HUES48 (cell line): Measurements from ENCODE around the gene DNAJC6.

Source experiments
- H3K27ac ChIP-seq: one replicate; pipeline ENCODE4 v1.7.0; 2013; ENCODE audit warnings: low read depth, low read length, inconsistent platforms
- H3K27me3 ChIP-seq: 2 replicates; pipeline ENCODE4 v1.6.1; 2013; ENCODE audit warnings: mild to moderate bottlenecking, low read length; ENCODE audit not compliant: control insufficient read depth, insufficient read depth
- H3K36me3 ChIP-seq: 2 replicates; pipeline ENCODE4 v1.6.1; 2013; ENCODE audit warnings: low read length; ENCODE audit not compliant: control insufficient read depth, insufficient read depth
- H3K4me1 ChIP-seq: 2 replicates; pipeline ENCODE4 v1.6.1; 2013; ENCODE audit warnings: mild to moderate bottlenecking, low read length; ENCODE audit not compliant: control insufficient read depth, insufficient read depth
- H3K4me3 ChIP-seq: 2 replicates; pipeline ENCODE4 v1.5.1; 2013; ENCODE audit warnings: mild to moderate bottlenecking, low read depth, low read length
- H3K9ac ChIP-seq: 2 replicates; pipeline ENCODE4 v1.6.1; 2013; ENCODE audit warnings: mild to moderate bottlenecking, low read depth, low read length, moderate library complexity
- H3K9me3 ChIP-seq: 2 replicates; pipeline ENCODE4 v1.6.1; 2013; ENCODE audit warnings: low read length; ENCODE audit not compliant: control insufficient read depth, insufficient read depth

DNAJC6 gene

DNA sequence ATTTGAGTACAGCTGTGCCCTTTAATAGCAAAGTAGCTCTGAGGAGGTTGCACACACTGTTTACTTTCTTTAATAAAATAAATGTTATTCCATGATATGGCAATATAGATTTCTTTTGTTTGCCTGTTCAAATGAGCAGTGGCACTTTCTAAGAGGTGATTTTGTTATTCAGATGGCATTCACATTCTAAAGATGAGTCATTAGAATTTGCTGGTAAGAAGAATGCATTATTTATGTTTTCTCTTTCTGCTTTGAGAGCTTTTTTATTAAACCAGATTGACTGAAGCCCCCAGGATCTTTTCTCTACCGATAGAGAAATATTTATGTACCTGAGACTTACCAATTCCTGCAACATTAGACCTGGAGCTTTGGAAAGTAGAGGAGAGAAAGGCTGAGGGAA lies 100.0 kb downstream of the DNAJC6 start:
- no peaks in the 10 kb centered on the region for H3K27me3 ChIP-seq
- no peak overlapping the region for H3K9ac ChIP-seq
- H3K4me3 ChIP-seq: no peak overlapping the region
- no peaks in the 10 kb centered on the region for H3K36me3 ChIP-seq
- H3K9me3 ChIP-seq: no peaks in the 10 kb centered on the region
- peaks cover 22% of the 10 kb centered on the region for H3K4me1 ChIP-seq
- peak overlapping the region; percentile 17 for H3K27ac ChIP-seq

DNA sequence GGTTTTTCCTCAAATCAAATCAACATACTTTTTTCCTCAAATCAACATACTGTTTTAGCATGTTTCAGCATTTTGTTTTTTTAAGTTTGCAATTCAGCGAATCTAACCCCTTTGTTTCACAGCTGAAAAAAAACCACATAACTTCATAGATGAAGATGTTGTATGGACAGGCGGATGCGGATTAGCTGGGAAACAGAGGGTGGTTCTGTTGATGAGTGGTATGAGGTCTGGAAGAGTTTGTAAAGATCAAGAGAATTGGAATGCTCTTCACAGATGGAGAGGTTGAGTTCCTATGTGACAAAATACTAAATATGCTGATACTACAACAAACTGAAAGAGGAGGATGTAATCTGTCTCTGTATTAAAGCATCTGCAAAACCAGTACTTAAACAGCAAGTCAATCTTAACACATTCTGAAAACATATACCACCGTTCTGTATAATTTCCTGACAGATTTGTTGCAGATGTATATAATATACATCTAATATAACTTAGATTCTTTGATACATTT lies 100.5 kb downstream of the DNAJC6 start:
- no peaks in the 10 kb centered on the region for H3K36me3 ChIP-seq

DNA sequence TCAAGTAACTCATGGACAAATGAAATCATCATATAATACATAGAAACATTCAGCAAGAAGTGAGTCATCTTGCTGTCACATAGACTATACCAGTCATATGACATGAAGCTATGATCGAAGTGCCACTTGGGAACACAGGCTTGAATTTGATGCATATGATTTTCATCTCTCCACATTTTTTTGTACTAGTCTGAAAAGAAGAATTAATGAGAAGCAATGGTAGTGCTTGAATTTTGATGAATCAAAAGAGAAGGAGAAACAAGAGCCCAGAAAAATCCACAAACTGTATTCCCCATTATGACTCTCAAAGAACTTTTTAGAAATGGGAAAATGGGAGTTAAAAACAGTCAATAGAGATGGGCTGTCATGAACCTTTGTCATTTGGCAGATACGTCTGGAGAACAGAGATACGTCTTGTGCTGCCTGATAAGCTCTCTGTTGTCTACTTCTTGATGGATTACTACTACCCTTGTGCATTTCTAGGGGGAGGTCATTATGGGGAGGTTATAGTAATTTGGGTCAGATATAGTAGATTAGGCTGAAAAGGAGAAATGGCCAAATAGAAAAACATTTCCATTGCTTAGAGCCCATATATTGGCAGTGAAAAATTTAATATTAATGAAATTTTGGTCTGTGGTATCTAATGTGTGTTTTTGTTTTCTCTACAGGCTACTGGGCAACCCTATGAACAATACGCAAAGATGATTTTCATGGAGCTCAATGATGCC lies 103.1 kb downstream of the DNAJC6 start:
- Histone ChIP-seq H3K9ac (no peak overlapping the region), H3K36me3 (no peaks in the 10 kb centered on the region), H3K9me3 (no peaks in the 10 kb centered on the region), H3K4me3 (no peak overlapping the region), H3K27ac (no peak overlapping the region), H3K4me1 (peaks cover 29% of the 10 kb centered on the region), H3K27me3 (no peaks in the 10 kb centered on the region)

More for the DNA sequence above, 100.5 kb downstream of the DNAJC6 start:
- Histone ChIP-seq H3K9ac (no peak overlapping the region), H3K4me3 (no peak overlapping the region), H3K4me1 (peaks cover 22% of the 10 kb centered on the region), H3K9me3 (no peaks in the 10 kb centered on the region), H3K27me3 (no peaks in the 10 kb centered on the region), H3K27ac (peak overlapping the region; percentile 17)

DNA sequence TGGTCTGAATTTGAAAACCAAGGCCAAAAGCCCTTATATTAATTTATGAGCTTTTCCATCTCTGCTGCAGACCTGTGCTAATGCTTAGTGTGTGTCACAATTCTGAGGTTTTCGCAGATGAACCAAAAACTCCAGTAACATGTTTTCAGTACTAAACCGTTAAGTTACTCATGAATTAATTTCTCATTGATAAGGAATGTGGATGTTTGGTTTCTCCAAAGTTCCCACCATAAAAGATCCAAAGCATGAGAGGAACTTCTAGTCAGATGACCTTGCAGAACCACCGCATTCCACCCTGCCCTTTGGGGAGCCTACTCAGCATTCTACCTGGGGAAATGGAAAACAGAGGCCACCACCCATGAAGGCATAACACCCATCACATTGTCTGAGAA lies 103.6 kb downstream of the DNAJC6 start:
- no peaks in the 10 kb centered on the region for H3K9me3 ChIP-seq
- H3K27me3 ChIP-seq: no peaks in the 10 kb centered on the region
- peaks cover 35% of the 10 kb centered on the region for H3K4me1 ChIP-seq
- no peaks in the 10 kb centered on the region for H3K36me3 ChIP-seq
- no peak overlapping the region for H3K27ac ChIP-seq
- no peak overlapping the region for H3K9ac ChIP-seq
- no peak overlapping the region for H3K4me3 ChIP-seq

DNA sequence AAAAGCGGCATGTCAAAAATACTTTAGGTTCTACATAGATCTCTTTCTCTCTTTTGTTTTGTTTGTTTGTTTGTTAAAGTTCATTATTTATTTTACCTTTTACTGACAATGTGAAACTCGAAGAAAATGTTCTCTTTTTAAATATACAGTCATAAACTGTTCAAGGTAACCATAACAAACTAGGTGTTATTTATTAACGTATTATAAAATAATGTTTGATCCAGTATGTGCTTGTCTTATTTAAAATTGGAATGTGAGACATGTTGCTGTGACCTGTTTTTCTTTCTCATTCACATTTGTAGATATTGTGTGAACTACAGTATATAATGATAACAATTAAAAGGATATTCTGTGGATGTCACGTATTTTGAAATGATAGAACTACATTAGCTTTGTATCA lies 105.2 kb downstream of the DNAJC6 start:
- no peak overlapping the region for H3K27ac ChIP-seq
- H3K4me1 ChIP-seq: peaks cover 34% of the 10 kb centered on the region
- no peak overlapping the region for H3K9ac ChIP-seq
- H3K9me3 ChIP-seq: no peaks in the 10 kb centered on the region; the same call in 1 of the 2 replicates
- H3K36me3 ChIP-seq: no peaks in the 10 kb centered on the region
- no peaks in the 10 kb centered on the region for H3K27me3 ChIP-seq
- H3K4me3 ChIP-seq: no peak overlapping the region

DNA sequence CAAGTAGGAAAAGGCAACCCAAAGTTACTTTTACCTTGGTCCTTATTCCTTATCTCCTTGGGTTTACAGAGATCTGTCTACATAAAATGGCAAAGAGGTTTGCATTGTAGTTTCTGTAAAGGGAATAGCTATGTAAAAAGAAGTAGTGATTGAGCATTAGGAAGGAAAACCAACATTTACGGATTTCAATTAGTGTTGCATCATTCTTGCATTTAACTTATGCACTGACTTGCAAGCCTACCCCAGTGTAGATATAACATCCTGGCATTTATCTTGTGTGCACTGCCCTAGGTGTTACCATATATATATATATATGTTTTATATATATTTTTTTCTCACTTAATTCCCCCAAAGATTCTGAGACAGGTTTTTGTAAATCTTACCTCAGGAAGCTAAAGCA lies 107.4 kb downstream of the DNAJC6 start:
- H3K27me3 ChIP-seq: no peaks in the 10 kb centered on the region
- peaks cover 22% of the 10 kb centered on the region; the same call in 1 of the 2 replicates for H3K4me1 ChIP-seq
- H3K9ac ChIP-seq: no peak overlapping the region
- no peaks in the 10 kb centered on the region for H3K36me3 ChIP-seq
- no peak overlapping the region for H3K27ac ChIP-seq
- no peaks in the 10 kb centered on the region; the same call in 1 of the 2 replicates for H3K9me3 ChIP-seq
- no peak overlapping the region for H3K4me3 ChIP-seq

DNA sequence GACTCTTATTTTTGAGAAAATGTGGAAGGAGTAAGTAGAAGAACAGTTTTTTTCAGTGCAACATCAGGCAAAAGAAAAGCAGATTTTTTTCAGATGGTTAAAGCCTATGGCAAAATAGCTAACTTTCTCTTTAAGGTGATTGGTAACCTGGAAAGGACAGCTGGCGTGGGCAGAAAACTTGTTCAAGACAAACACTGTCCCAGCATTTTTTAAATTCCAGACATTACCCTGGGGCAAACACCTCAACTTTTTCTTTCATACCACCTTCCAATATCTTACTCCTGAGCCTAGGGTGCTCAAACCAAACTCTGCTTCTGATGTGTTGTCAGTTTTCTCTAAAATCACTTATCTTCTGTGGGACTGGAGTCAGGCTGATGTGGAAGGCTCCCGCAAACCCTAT lies 108.4 kb downstream of the DNAJC6 start:
- Histone ChIP-seq H3K9me3 (no peaks in the 10 kb centered on the region; the same call in 1 of the 2 replicates), H3K4me3 (no peak overlapping the region), H3K27ac (peak overlapping the region; percentile 15), H3K4me1 (peaks cover 31% of the 10 kb centered on the region), H3K9ac (no peak overlapping the region), H3K27me3 (no peaks in the 10 kb centered on the region), H3K36me3 (no peaks in the 10 kb centered on the region)

DNA sequence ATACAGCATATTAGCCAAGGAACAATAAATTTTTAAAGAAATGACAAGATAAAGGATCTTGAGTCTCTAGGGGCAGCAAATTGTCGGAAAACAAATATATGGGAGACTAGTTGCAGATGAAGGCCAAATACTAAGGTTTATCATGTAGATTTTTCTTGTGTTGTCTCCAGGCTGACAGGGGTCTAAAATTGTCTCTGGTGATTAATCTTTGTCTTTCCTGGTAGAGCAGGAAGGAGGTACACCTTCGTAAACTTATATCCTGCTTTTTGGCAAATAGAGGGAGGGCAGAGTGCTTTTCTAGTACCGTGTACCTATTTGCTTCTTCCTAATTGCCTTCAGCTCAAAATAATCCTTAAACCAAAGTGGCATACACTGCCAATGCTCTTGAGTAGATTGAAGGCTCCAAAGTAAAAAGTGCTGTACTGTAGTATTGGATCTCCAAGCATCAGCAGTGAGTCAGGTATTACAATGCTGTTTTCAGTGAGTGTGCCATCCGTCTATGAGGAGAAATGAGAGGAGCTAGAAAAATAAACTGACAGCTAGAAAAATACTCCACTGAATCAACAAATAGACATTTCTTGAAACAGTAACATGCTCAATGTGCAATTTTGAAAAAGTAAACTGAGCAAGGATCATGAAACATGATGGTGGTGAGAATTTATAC lies 109.3 kb downstream of the DNAJC6 start:
- Histone ChIP-seq H3K4me3 (peak overlapping the region; percentile 67), H3K27me3 (no peaks in the 10 kb centered on the region), H3K9me3 (no peaks in the 10 kb centered on the region; the same call in 1 of the 2 replicates), H3K36me3 (no peaks in the 10 kb centered on the region), H3K4me1 (peaks cover 38% of the 10 kb centered on the region), H3K9ac (no peak overlapping the region), H3K27ac (peak overlapping the region; percentile 92)

DNA sequence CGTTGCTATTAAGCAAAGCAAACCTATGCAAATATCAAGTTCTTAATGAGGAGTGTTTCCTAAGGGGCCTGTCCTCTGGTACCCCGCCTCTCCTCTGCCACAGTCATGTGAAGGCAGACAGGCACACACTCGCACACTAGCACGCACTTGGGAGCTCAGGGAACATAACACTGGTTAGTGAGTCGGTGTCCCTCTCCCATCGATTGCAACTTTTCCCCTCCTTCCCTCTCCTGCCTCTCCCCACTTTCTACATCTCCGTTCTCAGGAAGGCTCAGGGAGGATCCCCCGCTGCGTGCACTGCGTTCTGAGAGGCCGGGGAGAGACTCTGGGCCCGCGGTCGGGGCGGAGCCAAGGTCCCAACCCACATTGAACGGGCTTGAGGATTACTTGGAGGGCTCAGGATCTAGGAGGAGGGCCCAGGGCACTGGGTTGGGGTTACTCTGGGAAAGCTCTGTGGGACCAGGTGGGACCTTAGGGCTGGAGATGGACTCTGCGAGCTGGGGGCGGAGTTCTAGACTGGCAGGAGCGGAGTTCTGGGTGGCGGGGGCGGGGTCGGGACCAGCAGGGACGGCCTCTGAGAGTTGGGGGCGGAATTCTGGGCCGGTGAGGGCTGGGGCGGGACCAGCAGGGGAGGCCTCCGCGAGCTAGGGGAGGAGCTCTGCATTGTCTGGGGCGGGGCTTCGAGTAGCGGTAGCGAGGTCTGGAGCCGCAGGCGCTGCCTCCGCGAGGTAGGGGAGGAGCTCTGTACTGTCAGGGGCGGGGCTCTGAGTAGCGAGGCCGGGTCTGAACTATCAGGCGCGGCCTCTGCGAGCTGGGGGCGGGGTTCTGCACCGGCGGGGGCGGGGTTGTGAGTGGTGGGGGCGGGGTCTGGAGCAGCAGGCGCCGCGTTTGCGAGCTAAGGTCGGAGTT lies 110.6 kb downstream of the DNAJC6 start:
- Histone ChIP-seq H3K36me3 (no peaks in the 10 kb centered on the region), H3K9me3 (no peaks in the 10 kb centered on the region; the same call in 1 of the 2 replicates), H3K4me3 (peak overlapping the region; percentile 91), H3K4me1 (peaks cover 51% of the 10 kb centered on the region), H3K27ac (peak overlapping the region; percentile 98), H3K9ac (peak overlapping the region; percentile 32), H3K27me3 (no peaks in the 10 kb centered on the region)

DNA sequence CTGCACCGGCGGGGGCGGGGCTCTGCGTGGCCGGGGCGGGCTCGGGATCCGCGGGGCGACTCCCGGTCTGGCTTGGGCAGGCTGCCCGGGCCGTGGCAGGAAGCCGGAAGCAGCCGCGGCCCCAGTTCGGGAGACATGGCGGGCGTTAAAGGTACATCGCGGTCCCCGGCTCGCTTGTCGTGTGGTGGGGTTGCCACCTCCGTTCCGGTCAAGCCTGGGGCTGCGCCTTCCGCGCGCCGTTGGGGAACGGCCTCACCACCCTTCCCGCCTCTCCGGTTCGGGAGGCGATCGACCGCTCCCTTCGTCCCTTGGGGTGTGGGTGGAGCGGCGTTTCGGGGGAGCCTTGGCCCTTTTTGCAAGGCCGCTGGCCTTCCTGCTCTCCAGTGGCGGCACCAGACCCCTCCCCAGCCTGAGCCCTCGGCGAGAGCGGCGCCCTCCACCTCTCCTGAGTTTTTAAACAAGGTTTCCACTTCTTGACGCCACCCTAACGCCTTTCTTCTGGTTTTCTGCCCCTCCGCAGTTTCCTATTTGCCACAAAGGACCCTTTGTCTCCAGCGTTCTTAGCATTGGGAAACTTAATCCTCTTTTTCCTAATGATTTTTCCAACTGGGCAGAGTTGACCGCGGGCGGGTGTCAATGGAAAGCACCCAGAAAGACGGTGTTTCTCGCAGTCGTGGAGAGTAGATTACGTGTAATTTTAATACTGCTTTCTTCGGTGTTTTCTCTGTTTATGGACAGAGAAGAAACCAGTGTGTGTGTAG lies 111.4 kb downstream of the DNAJC6 start, which contains the start of the genes LEPR and LEPROT:
Gene LEPR (plus strand): TSS at position 79 of the 761 bp plus-strand sequence. CDS start 144,898 bp downstream, outside the sequence.
Gene LEPROT (plus strand): TSS at position 79 of the 761 bp plus-strand sequence. CDS start 57 bp downstream, at position 136.
- peaks cover 56% of the 10 kb centered on the region for H3K4me1 ChIP-seq
- H3K27me3 ChIP-seq: no peaks in the 10 kb centered on the region
- peaks cover 2% of the 10 kb centered on the region; the same call in 1 of the 2 replicates for H3K36me3 ChIP-seq
- H3K9me3 ChIP-seq: no peaks in the 10 kb centered on the region; the same call in 1 of the 2 replicates
- H3K27ac ChIP-seq: peak within 1 kb of the TSS; percentile 98
- peak within 1 kb of the TSS; percentile 91 for H3K4me3 ChIP-seq
- peak within 1 kb of the TSS; percentile 96 for H3K9ac ChIP-seq
